Fibroblast of skin of back (primary cell): ENCODE data around the gene TNRC6C.
"Not testable (repeated sequence)": the region's sequence is repeated elsewhere in the genome, so short reads cannot be mapped to it uniquely, and the experiment has no call there.

Source experiments
- DNase-seq: peaks from one replicate; pipeline ENCODE4 v3.0.0-alpha.2; 2013

Gene TNRC6C

DNA sequence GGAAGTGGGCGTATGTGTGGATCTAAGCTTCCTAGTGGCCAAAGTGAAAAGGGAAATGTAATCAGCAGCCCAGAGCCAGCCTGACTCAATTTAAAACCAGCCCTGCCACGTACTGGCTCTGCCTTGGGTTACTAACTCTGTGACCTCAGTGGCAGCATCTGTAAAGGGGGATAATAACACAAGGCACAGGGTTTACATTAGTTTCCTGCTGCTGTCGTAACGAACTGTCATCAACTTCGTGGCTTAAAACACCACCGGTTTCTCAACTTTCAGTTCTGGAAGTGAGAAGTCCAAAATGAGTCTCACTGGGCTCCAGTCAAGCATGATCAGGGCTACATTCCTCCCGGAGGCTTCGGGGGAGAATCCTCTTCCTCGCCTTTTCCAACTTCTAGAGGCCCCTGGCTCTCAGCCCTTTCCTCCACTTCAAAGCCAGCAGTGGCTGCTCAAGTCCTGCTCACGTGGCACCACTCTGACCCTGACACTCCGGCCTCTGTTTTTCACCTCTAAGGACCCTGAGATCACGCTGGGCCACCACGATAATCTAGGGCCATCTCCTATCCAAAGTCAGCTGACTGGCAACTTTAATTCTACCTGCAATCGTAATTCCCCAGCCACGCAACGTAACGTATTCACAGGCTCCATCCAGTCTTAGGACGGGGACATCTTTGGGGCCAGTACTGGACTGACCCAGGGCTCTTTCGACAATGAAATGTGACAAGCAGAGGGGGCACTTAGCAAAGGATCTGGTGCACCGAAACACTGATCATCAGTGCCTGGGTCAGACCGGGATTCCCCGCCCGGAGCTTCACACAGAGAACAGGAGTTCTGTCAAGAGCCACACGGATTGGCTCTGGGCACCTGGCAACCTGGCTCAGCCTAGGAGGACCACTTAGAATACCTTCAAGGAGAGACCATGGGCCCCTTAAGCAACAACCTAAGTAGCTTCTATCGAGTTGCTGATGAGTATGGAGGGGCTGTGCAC lies 155.6 kb downstream of the TNRC6C start:
- DNase-seq: no peak

DNA sequence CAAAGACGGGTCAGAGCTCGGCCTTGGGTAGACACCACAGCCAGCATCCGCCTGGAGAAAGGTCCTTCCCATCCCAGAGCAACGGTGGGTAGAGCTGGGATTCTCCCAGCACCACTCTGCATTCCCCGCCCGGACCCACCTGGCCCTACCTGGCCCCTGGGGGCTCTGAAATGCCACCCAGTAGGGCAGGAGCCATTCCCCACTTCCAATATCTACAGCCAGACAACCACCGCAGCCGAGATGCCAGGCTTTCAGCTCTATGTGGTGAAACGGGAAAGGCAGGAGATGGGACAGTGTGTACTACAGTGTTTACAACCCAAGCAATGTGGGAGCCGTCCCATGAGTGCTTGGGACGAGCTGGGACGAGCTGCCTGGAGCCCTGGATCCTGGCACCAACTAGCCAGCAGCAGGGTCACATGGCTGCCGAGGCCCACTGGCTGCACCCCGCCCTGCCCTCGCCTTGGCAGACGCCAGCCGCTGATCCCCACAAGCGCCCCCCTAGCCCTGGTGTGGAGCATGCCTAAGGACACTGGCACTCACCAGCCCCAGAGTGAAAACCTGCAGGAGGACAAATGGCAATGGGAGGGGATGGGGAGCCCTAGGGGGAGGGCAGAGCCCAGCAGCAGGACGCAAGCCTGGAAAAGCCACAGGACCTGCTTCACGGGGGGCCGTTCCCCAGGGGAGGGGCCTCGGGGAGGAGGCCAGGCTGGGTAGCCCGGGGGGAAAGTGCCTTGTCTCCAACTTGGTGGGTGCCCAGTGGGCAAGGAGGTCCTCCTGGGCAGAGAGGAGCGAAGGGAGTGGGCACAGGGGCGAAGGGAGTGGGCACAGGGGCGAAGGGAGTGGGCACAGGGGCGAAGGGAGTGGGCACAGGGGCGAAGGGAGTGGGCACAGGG lies 156.6 kb downstream of the TNRC6C start:
- DNase-seq: no peak

DNA sequence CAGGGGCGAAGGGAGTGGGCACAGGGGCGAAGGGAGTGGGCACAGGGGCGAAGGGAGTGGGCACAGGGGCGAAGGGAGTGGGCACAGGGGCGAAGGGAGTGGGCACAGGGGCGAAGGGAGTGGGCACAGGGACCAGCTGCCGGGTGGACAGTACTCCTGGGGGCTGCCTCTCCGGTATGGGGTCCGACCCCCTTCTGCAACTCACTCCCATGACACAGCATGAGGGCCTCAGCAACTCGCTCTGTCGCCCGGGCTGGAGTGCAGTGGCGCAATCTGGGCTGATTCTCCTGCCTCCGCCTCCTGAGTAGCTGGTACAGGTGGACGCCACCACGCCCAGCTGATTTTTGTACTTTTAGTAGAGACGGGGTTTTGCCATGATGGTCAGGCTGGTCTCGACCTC lies 157.3 kb downstream of the TNRC6C start:
- not testable (repeated sequence) for DNase-seq

DNA sequence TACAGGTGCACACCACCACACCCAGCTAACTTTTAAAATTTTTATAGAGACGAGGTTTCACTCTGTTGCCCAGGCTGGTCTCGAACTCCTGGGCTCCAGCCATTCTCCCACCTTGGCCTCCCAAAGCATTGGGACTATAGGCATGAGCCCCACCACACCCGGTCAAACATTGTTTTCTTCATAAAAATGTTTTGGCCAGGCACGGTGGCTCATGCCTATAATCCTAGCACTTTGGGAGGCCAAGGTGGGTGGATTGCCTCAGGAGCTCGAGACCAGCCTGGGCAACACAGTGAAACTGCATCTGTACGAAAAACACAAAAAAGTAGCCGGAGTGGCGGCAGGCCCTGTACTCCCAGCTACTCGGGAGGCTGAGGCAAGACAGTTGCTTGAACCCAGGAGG lies 157.9 kb downstream of the TNRC6C start:
- no peak for DNase-seq

DNA sequence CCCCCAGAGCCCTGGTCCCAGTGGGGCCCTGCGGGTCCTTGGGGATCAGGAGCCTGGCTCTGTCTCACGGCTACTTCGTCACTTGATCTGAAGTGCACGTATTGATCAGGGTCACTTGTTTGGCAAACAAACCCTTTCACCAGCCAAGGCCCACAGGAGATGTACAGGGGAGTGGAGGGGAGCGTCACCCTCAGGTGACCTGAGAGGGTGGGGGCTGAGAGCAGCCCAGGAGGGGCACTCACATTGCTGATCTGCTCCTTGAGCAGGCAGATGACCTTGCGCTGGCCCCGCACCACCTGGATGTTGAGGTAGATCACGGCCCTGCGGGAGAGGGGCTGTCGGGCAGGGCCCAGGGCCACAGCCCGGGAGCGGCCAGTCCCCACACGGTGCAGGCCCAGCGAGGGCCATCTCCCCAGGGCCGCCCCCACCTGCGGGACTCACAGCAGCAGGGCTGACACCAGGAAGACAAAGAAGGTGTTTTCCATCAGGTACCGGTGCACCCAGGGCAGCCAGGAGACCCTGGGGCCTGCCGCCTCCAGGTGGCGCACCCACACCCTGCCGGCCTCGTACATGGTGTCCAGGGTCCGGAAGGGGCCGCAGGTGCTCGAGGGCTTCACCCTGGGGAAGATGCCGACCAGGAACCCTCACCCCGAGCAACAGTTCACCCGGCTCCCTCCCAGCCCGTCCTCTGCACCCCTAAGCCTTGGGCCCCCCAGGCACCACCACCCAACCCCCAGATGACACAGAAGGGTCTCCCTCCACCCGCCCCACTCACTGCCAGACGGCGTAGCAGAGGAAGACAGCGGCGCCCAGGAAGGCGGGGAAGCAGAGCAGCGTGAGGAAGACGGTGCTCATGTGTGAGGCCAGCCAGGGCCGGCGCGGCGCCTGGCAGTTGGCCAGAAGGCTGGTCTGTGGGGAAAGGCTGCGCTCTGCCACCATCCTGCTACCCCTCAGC lies 158.8 kb downstream of the TNRC6C start:
- no peak for DNase-seq

DNA sequence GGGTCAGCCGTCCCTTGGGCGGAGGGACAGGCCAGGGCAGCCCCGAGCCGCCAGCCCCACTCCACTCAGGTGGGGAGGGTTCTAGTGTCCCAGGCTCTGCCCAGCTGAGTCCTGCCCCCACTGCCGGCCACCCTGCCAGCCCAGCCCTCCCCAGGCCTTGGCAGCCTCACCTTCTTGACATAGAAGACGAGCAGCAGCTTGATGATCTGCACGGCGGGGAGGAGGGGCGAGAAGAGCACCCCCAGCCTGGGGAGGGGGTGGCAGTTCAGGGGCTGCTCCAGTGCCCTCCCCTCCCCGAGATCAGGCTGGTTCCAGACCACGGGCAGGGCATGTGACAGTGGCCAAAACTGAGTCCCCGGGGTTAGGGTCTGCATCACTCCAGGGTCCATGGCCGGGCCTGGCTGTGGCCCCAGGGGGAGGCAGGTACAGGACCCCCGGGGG lies 160.3 kb downstream of the TNRC6C start:
- DNase-seq: no peak

- DNase-seq: no peak
These were observed 162.0 kb downstream of the TNRC6C start for GRCh38 chr17:78120537-78120936.

GRCh38 chr17:78120971-78121800 lies 162.7 kb downstream of the TNRC6C start:
- no peak for DNase-seq

DNA sequence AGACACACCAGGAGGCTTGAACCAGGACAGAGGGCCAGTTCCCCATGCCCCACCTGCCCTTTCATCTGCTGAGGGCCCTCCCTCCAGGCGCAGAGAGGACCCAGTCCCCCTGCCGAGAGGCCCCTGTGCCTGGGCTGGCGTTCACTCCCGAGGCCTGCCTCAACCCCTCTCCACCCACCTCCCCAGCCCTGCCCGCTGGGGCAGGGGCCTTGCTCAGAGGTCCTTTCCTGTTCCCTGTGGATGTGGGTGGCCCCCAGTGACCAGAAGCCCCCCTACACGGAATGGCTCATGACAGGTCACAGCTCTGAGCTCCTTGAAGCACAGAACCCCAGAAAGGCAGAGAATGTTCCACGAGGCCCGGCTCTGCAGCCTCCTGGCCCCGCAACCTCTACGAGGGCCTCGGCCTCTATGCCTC lies 163.3 kb downstream of the TNRC6C start:
- no peak for DNase-seq

DNA sequence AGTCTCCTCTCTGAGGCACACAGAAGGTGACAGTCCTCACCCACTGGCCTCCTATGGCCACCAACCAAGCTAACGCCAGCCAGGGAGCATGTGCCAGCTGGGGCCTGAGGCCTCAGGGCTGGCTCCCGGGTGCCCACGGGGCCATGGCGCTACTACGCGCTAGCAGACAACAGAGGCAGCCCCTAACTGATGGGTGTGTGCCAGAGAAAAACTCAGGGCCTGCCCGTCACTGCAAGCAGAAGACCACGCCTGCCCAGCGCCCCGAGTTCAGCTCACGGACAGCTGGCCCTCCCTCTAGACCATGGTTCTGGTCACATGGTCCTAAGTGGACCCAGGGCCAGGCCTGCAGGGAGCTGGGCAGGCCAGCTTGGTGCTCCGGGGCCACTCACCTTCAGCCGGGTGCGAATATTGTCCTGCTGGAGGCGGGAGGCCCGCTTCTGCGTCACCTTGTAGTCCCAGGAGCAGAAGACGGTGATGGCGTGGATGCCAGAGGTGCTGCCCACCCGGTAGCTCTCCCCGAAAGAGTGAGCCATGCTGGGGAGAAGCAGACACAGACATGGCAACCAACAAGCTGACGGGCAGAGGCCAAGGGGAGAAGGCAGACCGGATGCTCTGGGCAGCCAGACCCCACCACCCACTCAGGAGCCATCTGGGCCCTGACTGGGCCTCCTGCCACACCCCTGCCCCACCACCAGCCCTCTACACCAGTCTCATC lies 163.9 kb downstream of the TNRC6C start:
- no peak for DNase-seq

DNA sequence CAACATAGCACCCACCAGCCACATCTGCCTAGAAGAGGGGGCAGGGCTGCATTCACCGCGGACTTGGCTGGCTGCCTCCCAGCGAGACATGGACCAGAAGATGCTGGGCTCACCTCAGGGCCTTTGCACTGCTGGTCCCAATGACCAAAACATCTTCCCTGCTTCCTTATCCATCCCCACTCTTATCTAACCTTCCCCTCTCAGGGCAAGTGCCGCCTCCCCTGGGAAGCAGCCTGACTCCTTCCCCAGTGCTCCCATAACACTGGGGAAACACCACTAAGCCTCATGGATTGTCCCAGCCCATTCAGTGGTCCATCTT lies 164.4 kb downstream of the TNRC6C start:
- DNase-seq: no peak

DNA sequence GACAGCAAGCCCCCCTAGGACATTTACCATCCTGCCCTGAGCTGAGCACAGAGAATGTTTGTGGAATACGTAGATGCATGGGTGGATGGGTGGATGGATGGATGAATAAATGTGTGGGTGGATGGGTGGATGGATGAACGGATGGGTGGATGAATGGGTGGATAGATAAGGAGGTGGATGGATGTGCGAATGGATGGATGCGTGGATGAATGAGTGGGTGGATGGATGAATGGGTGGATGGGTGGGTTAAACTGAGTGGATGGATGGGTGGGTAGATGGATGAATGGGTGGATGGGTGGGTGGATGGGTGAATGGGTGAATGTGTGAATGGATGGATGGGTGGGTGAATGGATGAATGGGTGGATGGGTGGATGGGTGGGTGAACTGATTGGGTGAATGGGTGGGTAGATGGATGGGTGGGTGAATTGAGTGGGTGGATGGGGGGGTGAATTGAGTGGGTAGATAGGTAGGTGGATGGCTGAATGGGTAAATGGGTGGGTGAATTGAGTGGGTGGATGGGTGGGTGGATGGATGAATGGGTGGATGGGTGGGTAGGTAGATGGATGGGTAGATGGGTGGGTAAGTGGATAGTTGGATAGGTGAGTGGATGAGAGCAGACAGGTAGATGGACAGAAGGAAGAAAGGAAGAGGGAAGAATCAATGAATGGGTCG lies 164.9 kb downstream of the TNRC6C start:
- DNase-seq: no peak

DNA sequence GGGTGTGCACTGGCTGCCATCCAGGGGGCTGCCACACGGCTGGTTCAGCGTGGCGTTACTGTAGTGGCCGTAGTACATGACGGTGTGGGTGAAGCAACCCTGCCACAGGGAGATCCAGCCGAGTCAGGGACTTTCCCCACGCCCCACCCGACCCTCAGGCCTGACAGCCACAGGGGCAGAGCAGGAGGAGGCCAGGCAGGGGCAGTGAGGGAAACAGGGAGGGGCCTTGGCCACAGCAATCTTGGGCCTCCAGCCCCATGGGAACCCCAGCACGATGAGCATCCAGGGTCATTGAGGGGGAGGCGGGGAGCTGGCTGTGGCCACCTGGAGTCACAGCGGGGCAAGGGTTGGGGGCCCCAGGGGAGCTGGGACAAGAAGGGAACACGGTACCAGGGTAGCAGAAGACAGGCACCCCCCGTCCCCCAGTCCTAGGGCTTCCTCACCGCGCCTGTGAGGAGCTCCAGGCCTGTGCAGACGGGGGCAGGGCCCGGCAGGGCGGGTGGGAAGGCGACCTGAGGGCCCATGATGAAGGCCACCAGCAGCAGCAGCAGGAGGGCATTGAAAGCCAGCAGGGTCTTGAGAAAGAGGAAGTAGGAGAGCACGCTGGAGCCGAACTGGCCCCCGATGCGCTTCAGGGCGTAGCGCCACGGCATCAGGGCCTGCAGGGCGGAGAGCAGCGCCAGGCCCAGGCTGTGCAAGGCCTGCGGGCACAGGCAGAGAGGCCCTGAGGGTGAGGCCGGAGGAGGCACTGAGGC lies 165.8 kb downstream of the TNRC6C start:
- no peak for DNase-seq

DNA sequence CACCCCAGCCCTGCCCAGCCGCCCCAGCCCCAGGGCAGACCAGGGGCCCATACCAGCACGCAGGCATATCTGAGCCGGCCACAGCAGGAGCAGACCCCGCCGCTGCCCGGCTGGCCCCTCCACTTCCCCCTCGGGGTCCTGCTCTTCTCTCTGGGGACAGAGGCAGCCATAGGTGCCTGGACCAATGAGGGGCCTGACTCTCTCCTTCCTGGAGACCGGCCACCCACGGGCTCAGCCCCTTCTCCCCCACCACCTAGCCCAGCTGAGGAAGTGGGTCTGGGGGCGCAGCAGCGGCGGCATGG lies 166.3 kb downstream of the TNRC6C start:
- DNase-seq: no peak

DNA sequence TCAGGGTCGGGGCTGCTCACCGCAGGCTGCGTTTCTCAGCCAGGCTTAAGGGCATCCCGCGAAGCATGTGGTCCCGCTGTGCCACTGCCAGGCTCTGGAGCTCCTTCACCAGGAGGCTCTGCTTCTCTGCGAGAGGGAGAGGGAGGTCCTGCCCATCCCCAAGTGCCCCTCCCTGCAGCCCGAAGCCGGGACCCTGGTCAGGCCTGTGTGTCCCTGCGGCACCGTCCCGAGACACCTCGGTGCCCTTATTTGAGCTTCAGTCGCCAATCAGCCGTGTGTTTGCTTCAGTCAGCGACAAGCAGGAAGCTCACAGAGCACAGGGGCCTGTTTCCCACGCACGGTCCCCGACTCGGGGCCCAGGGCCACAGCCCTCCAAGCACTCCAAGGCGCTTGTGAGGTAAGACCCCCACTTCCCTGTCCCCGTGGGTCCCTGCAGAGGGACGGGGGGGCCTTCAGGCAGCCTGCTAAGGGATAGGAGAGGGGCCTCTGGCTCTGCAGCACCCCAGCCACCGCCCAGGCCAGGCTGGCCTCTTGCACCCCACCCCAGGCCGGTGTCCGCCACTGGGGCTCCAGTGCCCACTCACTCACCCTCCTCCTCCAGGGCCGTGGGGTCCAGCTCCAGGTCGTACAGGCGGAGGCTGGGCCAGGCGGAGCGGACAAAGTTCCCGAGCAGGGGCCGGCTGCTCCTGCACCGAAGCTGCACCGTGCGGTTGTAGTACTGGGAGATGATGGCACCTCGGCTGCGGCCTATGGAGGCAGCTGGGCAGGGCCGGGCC lies 166.8 kb downstream of the TNRC6C start:
- DNase-seq: no peak

DNA sequence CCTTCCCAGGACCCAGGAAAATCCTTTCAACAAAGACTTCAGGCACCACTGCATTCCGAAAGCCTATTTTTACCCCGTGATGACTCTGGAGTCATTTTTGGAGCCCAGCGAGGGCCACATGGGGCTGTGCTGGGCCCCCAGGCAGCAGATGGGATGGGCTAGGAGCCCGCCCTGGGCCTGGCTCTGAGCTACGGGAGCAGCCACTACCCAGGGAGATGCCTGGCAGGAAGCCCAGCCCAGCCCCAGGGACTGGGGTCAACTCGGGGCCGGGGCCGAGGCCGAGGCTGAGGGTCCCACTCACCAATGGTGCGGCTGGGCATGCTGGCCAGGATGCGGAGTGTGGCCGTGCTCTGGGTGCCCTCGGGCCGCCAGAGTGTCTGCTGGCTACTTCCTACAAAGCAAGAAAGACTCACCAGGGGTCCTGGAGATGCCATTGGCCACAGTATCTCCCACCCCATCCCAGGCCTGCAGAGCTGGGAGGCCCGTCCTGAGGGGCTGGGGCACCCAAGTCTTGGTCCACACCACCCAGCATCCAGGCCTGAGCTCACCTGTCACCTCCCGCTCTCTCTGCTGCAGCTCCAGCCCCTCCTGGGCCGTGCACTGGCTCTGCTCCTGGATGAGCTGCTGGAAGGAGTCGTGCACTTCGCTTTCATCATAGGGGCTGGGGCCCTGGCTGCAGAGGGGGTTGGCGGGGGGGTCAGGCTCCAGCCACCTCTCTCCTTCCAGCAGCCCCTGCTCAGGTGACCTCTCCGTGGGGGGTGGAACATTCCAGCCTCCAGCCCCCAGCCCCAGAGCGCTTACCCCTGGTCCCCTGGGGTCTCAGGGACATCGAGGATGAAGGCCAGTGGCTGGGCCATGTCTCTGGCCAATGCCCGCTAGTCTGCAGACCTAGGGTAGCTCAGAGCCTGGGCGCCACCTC lies 167.7 kb downstream of the TNRC6C start:
- no peak for DNase-seq

GRCh38 chr17:78126895-78127238 lies 168.4 kb downstream of the TNRC6C start:
- no peak for DNase-seq
